HG02981 (cell line): Measurements from ENCODE around the gene GNB1.

Source experiments
- ATAC-seq: cut with Tn5 transposase; IDR thresholded peaks from one replicate; pipeline ENCODE4 v1.9.1; 2021; ENCODE audit warnings: mild to moderate bottlenecking, moderate library complexity; ENCODE audit not compliant: unreplicated experiment

GNB1 gene

GRCh38 chr1:1910651-1911331, 19.9 kb upstream of the GNB1 start:
- ATAC-seq, result no peak

DNA sequence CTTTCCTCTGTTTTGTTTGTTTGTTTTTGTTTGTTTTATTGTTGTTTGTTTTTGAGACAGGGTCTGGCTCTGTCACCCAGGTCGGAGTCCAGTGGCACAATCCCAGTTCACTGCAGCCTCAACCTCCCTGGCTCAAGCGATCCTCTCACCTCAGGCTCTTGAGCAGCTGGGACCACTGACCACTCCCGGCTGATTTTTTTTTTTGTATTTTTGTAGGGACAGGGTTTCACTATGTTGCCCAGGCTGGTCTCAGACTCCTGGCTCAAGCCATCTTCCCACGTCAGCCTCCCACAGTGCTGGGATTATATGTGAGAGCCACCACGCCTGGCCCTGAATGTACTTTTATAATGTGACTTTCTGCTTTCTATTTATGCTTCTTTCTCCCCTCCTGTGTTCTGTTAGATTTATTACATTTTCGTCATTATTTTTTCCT, 19.2 kb upstream of the GNB1 start:
- ATAC-seq, result no peak

GRCh38 chr1:1908506-1908791, 17.6 kb upstream of the GNB1 start:
- ATAC-seq, result no peak

GRCh38 chr1:1907098-1907736, 16.3 kb upstream of the GNB1 start:
- no peak for ATAC-seq

DNA sequence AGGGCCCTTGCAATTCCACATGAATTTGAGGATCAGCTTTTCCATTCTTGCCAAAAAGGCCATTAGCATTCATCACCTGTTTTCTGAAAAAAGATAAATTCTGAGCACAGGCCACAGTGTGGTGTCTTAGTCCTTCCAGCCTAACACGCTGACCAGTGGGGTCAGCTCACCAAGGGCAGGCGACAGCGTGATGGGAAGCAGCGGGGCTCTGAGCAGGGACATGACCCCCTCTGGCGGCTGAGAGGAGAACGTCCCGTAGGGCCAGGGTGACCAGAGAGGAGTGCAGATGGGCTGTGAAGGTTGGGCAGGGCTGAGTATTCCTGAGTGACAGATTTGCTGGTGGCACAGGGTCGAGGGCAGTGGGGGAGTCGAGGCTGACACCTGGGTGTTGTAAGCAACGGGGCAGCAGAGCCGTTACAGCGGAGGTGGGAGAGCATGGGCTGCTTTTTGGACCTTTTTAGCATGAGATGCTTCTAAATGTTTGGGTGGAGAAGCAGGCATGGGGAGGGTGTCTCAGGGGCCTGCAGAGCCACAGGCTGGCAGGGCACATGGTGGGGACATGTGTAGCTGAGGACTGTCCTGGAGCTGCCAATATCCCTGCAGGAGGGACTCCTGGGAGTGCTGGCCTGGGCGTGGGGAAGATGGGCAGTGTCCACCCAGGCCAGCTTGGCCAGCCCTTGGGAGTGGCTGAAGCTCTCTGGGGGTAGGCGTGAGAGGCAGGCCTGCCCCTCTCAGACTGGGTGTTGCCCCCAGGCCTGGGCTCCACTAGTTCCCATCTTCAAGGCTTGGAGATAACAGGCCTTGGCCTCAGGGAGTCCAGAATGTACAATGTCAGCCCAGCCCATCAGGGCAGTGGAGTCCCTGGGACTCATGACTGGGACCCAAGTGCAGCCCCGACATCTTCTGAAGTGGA, 15.6 kb upstream of the GNB1 start:
- ATAC-seq, result no peak

GRCh38 chr1:1903224-1903623, 12.3 kb upstream of the GNB1 start:
- ATAC-seq, result no peak

GRCh38 chr1:1901641-1902294, 10.9 kb upstream of the GNB1 start:
- no peak for ATAC-seq

DNA sequence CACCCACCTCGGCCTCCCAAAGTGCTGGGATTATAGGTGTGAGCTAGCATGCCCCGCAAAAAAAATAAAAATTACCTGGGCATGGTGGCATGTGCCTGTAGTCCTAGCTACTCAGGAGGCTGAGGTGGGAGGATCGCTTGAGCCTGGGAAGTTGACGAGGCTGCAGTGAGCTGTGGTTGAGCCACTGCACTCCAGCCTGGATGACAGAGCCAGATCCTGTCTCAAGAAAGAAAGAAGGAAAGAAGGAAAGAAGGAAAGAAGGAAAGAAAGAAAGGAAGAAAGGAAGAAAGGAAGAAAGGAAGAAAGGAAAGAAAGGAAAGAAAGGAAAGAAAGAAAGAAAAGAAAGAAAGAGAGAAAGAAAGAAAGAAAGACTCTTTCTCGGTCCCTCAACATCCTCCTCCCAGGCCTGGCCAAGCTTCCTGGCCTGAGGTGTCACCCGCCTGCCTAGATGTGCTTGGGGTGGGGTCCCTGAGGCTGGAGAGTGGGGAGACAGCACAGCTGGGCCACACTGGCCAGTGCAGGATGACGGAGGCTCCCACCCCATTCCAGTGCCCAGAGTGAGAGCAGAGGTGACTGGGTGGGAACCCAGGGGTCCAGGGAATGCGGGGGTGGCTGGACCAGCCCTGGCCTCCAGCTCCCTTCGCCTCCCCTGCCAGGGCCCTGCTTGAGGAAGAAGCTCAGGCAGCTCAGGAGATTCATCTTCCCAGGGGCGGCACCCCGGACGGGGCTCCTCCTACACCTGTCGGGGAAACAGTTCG, 10.2 kb upstream of the GNB1 start:
- no peak for ATAC-seq

DNA sequence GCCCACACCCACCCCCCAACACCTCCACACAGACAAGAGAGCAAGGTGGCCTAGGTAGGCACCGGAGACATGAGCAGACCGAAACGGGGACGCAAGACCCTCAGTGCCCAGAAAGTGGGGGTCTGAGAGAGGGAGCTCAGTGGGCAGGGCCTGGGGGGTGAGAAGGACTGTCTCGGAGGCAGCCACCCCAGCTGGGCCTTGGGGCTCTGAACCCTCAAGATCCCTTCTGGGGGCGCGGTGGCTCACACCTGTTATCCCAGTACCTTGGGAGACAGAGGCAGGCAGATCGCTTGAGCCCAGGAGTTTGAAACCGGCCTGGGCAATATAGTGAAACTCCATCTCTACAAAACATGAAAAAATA, 9.1 kb upstream of the GNB1 start:
- no peak for ATAC-seq

DNA sequence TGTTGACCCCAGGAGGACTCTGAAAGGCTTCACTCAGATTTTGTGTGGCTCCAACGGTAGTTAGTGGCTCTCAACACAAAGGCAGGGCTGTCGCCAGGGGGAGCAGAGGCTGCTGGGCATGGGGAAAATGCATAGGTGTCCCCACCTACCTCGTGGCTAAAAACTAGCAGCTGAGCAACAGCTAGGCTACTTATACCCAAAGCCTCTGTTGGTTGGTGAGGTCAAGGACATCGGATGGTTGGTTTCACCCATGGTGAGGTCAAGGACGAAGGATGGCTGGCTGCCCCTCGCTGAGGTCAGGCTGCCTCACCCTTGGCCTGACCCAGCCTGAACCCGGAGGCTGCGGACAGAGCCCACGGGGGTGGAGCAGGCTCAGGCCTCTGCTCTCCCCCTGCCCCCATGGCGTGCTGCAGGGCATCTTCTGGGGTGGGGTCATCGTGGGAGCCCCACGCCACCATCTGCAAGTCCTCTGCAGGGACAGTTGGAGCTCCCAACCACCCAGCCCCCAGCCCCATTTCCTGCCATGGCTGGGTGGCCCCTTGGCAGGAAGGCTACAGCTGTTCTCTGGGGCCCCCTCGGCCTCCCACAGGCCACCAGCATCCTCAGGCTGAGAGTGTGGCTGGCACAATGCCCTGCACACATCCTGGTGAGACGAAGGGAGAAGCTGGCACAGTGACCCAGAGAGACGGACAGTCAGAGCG, 8.5 kb upstream of the GNB1 start:
- ATAC-seq, result no peak

GRCh38 chr1:1898246-1898933, 7.5 kb upstream of the GNB1 start:
- no peak for ATAC-seq

DNA sequence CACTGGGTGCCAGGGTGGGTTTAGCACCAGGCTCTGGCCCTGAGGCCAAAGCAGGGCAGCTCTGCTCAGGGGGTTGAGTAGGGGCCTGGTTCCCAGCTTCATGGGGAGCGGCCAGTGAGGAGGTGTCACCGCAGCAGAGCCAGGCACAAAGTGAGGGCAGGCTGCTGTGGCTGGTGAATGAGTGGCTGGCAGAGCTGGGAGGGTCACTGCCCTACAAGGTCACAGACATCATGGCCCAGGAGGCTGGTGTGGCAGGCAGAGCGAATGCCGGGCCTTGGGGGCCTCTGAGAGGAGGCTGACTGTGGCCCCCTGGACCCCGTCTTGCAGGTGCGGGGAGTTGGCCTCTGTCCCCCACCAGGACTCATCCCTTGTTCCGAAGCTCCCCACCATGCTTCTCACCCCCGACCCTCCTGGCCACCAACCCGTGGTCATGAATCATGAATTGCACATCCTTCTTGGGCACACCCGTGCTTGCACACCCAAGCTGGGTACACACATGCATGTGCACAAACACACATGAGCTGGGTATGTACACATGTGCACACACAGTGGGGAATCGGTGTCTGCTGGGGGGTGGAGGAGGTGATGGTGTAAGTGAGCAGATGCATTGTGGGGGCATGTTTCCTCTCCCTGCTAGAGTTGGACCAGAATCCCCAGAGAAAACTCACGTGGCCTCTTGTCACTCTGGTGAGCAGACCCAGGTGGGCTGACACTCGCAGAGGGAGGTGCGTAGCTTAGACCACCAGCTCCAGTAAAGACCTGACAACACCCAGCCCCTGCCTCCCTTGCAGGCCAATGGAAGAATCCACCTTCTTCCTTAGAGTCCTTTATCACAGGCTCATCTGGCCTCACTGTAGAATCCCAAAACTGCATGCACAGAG, 4.8 kb upstream of the GNB1 start:
- no peak for ATAC-seq

- ATAC-seq, result no peak
These were observed 4.2 kb upstream of the GNB1 start for GRCh38 chr1:1895060-1895418.

GRCh38 chr1:1894354-1895059, 3.6 kb upstream of the GNB1 start:
- no peak for ATAC-seq

DNA sequence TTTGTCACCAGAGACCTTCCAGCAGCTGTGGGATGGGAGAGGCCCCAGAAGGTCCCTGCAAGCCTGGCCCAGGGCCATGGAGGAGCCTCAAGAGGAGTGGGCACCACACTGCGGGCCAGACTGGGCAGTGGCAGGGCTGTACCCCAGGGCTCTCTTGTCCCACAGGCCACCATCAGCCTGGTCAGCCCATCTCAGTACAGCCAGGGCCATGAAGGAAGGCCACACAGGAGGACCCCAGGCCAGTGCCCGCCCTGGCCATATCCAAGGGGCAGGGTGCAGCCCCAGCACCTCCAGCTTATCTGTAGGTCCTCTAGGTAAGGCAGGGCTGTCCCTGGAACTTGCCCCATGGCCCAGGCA, 3.1 kb upstream of the GNB1 start:
- ATAC-seq, result no peak

GRCh38 chr1:1893291-1893985, 2.6 kb upstream of the GNB1 start:
- no peak for ATAC-seq

DNA sequence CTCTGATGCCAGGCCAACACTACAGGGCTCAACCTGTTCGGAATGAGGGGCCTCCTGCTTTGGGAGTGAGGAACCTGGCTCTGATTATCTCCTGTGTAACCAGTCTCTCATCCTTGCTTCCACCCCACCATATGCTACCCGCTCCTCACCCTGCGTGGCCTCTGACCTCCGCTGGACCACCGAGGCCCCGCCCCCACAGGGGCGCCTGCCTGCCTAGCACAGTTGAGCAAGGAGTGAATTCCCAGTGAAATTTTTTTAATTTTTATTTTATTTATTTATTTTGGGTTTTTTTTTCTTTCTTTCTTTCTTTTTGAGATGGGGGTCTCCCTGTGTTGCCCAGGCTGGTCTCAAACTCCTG, 1.9 kb upstream of the GNB1 start:
- no peak for ATAC-seq
